Measurements from ENCODE around the gene B4GALT3. TPM values are rescaled to one million over a fixed set of nuclear protein-coding genes. Genes with fewer than 3 reads are reported as not detected.

The B4GALT3 gene
- total and polyA plus RNA-seq, 9 of the 15 experiments (the other 6 are each of a cell fraction or from before 2014, with no cell fraction given): 31.2 to 103 (median 46.1) TPM

DNA sequence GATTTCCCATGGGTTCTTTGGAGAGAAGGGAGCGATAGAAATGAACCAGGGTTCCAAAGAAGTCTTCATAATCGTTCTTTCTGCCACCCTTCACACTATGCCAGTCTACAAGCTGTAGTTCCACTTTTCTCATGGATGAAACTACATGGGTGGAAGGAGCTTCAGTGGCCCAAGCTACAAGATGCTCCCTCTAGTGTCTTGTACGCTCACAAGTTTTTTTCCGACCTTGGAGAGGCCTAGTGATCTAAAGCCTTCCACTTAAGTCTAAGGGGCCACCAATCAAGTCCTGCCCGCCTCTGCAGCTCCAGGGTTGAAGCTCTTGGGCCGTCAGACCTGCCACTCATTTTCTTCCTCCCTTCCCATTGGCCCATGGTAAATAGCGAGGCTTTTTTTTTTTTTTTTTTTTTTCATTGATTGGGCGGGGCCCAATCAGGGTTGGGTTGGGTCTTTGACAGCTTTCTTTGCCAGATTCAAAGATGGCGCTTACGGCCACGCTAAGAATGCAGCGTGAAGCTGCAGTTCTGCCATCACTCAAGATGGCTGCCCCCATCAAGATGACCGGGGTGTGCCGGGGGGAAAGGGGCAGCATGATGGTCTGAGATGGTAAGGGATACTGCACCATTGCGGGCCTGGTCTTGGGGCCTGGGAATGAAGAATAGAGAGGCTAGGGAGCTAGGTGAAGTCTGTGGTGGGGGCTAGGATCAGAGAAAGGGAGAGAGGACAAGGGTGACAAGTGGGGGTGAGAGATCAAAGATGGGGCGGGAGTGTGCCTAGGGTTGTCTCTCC lies 48.4 kb upstream of the B4GALT3 start, which contains the start of gene TOMM40L (continued):
- TF ChIP-seq, protein P1, sequence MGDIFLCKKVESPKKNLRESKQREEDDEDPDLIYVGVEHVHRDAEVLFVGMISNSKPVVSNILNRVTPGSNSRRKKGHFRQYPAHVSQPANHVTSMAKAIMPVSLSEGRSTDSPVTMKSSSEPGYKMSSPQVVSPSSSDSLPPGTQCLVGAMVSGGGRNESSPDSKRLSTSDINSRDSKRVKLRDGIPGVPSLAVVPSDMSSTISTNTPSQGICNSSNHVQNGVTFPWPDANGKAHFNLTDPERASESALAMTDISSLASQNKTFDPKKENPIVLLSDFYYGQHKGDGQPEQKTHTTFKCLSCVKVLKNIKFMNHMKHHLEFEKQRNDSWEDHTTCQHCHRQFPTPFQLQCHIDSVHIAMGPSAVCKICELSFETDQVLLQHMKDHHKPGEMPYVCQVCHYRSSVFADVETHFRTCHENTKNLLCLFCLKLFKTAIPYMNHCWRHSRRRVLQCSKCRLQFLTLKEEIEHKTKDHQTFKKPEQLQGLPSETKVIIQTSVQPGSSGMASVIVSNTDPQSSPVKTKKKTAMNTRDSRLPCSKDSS (IDR thresholded peaks at IDR 0.05; ENCODE audit: low read depth, partially characterized antibody): no peak
- TF ChIP-seq, protein P2, sequence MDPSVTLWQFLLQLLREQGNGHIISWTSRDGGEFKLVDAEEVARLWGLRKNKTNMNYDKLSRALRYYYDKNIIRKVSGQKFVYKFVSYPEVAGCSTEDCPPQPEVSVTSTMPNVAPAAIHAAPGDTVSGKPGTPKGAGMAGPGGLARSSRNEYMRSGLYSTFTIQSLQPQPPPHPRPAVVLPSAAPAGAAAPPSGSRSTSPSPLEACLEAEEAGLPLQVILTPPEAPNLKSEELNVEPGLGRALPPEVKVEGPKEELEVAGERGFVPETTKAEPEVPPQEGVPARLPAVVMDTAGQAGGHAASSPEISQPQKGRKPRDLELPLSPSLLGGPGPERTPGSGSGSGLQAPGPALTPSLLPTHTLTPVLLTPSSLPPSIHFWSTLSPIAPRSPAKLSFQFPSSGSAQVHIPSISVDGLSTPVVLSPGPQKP (CRISPR knock-in tag; IDR thresholded peaks at IDR 0.05): no peak
- TF ChIP-seq CXXC5 (CRISPR knock-in tag; IDR thresholded peaks at IDR 0.05) (peak; percentile 45; the same call in 1 of the 2 replicates), BRF1 (IDR thresholded peaks at IDR 0.05; ENCODE audit: borderline replicate concordance, extremely low read depth, insufficient read length) (no peak), HNRNPH1 (optimal IDR thresholded peaks at IDR 0.05; ENCODE audit: low read depth, low read length) (no peak), NR2C1 (IDR thresholded peaks at IDR 0.05) (peak; percentile 90), NR2C1 (tag; IDR thresholded peaks at IDR 0.05) (peak; percentile 75), PHF8 (IDR thresholded peaks at IDR 0.05; ENCODE audit: borderline replicate concordance, low read length) (peak; percentile 59; the same call in 1 of the 2 replicates), RBFOX2 (IDR thresholded peaks at IDR 0.05; ENCODE audit: low read depth, low read length) (peak; percentile 35; the same call in 1 of the 2 replicates), MEF2A (IDR thresholded peaks at IDR 0.05; ENCODE audit: control insufficient read depth, low read depth, low read length) (no peak), CEBPB (tag; IDR thresholded peaks at IDR 0.05) (no peak), HMGN3 (IDR thresholded peaks at IDR 0.05; ENCODE audit: borderline replicate concordance, extremely low read depth, insufficient read length, low read depth, low read length) (no peak), PYGO2 (tag; IDR thresholded peaks at IDR 0.05) (no peak)
- TF ChIP-seq, protein P3, sequence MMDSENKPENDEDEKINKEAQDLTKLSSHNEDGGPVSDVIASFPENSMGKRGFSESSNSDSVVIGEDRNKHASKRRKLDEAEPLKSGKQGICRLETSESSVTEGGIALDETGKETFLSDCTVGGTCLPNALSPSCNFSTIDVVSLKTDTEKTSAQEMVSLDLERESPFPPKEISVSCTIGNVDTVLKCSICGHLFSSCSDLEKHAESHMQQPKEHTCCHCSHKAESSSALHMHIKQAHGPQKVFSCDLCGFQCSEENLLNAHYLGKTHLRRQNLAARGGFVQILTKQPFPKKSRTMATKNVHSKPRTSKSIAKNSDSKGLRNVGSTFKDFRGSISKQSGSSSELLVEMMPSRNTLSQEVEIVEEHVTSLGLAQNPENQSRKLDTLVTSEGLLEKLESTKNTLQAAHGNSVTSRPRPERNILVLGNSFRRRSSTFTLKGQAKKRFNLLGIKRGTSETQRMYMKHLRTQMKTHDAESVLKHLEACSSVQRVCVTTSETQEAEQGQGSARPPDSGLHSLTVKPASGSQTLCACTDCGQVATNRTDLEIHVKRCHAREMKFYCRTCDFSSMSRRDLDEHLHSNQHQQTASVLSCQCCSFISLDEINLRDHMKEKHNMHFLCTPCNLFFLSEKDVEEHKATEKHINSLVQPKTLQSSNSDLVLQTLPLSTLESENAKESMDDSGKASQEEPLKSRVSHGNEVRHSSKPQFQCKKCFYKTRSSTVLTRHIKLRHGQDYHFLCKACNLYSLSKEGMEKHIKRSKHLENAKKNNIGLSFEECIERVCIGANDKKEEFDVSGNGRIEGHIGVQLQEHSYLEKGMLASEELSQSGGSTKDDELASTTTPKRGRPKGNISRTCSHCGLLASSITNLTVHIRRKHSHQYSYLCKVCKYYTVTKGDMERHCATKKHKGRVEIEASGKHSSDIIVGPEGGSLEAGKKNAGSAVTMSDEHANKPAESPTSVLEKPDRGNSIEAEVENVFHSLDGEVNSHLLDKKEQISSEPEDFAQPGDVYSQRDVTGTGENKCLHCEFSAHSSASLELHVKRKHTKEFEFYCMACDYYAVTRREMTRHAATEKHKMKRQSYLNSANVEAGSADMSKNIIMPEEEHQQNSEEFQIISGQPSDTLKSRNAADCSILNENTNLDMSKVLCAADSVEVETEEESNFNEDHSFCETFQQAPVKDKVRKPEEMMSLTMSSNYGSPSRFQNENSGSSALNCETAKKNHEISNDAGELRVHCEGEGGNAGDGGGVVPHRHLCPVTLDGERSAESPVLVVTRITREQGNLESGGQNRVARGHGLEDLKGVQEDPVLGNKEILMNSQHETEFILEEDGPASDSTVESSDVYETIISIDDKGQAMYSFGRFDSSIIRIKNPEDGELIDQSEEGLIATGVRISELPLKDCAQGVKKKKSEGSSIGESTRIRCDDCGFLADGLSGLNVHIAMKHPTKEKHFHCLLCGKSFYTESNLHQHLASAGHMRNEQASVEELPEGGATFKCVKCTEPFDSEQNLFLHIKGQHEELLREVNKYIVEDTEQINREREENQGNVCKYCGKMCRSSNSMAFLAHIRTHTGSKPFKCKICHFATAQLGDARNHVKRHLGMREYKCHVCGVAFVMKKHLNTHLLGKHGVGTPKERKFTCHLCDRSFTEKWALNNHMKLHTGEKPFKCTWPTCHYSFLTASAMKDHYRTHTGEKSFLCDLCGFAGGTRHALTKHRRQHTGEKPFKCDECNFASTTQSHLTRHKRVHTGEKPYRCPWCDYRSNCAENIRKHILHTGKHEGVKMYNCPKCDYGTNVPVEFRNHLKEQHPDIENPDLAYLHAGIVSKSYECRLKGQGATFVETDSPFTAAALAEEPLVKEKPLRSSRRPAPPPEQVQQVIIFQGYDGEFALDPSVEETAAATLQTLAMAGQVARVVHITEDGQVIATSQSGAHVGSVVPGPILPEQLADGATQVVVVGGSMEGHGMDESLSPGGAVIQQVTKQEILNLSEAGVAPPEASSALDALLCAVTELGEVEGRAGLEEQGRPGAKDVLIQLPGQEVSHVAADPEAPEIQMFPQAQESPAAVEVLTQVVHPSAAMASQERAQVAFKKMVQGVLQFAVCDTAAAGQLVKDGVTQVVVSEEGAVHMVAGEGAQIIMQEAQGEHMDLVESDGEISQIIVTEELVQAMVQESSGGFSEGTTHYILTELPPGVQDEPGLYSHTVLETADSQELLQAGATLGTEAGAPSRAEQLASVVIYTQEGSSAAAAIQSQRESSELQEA (IDR thresholded peaks at IDR 0.05; ENCODE audit: low read depth): no peak

All from K562 (cell line).